SU-DHL-6 (cell line): ENCODE measurements around the gene KLK13.

Experiments
- H2AFZ ChIP-seq: fragments of 200-600 bp; sonication (generic); 2 replicates; pipeline ENCODE4 v1.6.1; 2014; ENCODE audit warnings: low read depth, mild to moderate bottlenecking, moderate library complexity, mixed read lengths, antibody characterized with exemption, low read length; ENCODE audit not compliant: severe bottlenecking
- H3F3A ChIP-seq: fragments of 200-600 bp; shearing (Covaris generic); 2 replicates; pipeline ENCODE4 v1.6.0; 2016; ENCODE audit warnings: antibody characterized with exemption, mild to moderate bottlenecking; ENCODE audit not compliant: insufficient read depth
- H3K27ac ChIP-seq: fragments of 200-600 bp; sonication (generic); 2 replicates; pipeline ENCODE4 v1.5.1; 2016; ENCODE audit warnings: low read depth, mild to moderate bottlenecking, low read length, moderate library complexity, mixed read lengths
- H3K27me3 ChIP-seq: fragments of 200-600 bp; sonication (generic), shearing (Covaris generic); 2 replicates; pipeline ENCODE4 v1.6.0; 2014; ENCODE audit warnings: mild to moderate bottlenecking, low read length
- H3K36me3 ChIP-seq: fragments of 200-600 bp; sonication (generic); 2 replicates; pipeline ENCODE4 v1.6.1; 2014; ENCODE audit warnings: mild to moderate bottlenecking, low read length, mixed read lengths
- H3K4me2 ChIP-seq: fragments of 300-600, 200-600 bp; shearing (Covaris generic), sonication (generic); 2 replicates; pipeline ENCODE4 v1.6.0; 2014; ENCODE audit warnings: low read length, low read depth, mild to moderate bottlenecking; ENCODE audit not compliant: poor library complexity, severe bottlenecking
- H3K4me3 ChIP-seq: fragments of 200-600 bp; sonication (generic); 2 replicates; pipeline ENCODE4 v1.5.1; 2014; ENCODE audit warnings: antibody characterized with exemption, low read length, mild to moderate bottlenecking, mixed read lengths; ENCODE audit not compliant: insufficient read depth, poor library complexity, severe bottlenecking
- H3K79me2 ChIP-seq: fragments of 200-600 bp; sonication (generic); 2 replicates; pipeline ENCODE4 v1.6.1; 2014; ENCODE audit warnings: mild to moderate bottlenecking, low read length, moderate library complexity; ENCODE audit not compliant: insufficient read depth
- H3K9ac ChIP-seq: fragments of 200-600 bp; sonication (generic); 2 replicates; pipeline ENCODE4 v1.7.0; 2014; ENCODE audit warnings: mild to moderate bottlenecking, low read length
- H3K9me2 ChIP-seq: fragments of 200-600 bp; sonication (generic); replicated peaks from 2 replicates; pipeline ENCODE4 v1.6.1; 2014; ENCODE audit warnings: low read length; ENCODE audit not compliant: insufficient read depth
- H3K9me3 ChIP-seq: fragments of 200-600 bp; sonication (generic); 2 replicates; pipeline ENCODE4 v1.6.1; 2014; ENCODE audit warnings: low read length, mixed read lengths; ENCODE audit not compliant: insufficient read depth
- H4K20me1 ChIP-seq: fragments of 200-600 bp; sonication (generic); 2 replicates; pipeline ENCODE4 v1.6.1; 2014; ENCODE audit warnings: low read depth, mild to moderate bottlenecking, antibody characterized with exemption, low read length, moderate library complexity, mixed read lengths
- EZH2phosphoT487 ChIP-seq: fragments of 200-600 bp; sonication (generic), shearing (Covaris generic); conservative IDR thresholded peaks from 2 replicates; pipeline ENCODE4 v1.6.1; 2018; ENCODE audit warnings: mild to moderate bottlenecking, antibody characterized with exemption, low read length, moderate library complexity, mixed read lengths
- TF ChIP-seq, protein P1 (sequence below): fragments of 200-600 bp; sonication (generic); IDR thresholded peaks from one replicate; pipeline ENCODE4 v1.5.1; 2017; ENCODE audit warnings: antibody characterized with exemption, mild to moderate bottlenecking, low read length, moderate library complexity; ENCODE audit not compliant: insufficient read depth, poor library complexity, severe bottlenecking

KLK13 gene

DNA sequence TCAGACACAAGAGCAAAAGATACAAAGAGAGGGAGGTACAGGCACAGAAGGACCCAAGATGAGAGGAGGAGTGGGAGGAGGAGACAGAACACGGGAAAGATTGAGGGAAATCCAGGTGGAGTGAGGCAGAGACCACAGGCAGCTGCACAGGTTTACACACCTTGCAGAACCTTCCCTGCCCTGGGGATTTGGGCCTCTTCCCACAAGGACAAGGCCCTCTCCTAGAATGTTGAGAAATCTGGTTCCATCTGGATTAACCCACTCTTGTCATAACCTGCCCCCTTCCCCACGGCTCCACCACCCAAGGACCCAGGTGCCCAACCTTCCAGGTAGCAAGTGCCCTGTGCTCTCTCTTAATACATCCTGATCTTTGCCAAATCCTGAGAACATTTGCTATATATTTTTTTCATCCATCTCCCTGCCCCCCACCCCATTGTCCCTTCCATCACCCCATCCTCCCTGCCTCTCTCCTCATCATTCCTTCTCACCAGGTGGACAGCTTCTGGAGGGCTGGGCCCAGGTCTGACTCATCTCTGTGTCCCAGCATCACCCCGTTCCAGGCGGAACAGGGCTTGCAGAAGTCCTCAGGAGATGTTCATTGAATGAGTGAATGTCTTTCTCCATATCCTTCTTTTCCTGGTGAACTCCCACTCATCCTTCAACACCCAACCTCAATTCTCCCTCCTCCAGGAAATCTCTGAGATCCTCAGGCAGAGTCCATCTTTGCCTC is 54.7 kb downstream of the KLK13 start:
- no peak overlapping the region for H3K27ac ChIP-seq
- TF ChIP-seq, protein P1, sequence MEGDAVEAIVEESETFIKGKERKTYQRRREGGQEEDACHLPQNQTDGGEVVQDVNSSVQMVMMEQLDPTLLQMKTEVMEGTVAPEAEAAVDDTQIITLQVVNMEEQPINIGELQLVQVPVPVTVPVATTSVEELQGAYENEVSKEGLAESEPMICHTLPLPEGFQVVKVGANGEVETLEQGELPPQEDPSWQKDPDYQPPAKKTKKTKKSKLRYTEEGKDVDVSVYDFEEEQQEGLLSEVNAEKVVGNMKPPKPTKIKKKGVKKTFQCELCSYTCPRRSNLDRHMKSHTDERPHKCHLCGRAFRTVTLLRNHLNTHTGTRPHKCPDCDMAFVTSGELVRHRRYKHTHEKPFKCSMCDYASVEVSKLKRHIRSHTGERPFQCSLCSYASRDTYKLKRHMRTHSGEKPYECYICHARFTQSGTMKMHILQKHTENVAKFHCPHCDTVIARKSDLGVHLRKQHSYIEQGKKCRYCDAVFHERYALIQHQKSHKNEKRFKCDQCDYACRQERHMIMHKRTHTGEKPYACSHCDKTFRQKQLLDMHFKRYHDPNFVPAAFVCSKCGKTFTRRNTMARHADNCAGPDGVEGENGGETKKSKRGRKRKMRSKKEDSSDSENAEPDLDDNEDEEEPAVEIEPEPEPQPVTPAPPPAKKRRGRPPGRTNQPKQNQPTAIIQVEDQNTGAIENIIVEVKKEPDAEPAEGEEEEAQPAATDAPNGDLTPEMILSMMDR, result no peak
- no peak for TF ChIP-seq EZH2phosphoT487
- no peaks in the 10 kb centered on the region for H3K9me3 ChIP-seq
- H3K36me3 ChIP-seq, result no peaks in the 10 kb centered on the region
- no peaks in the 10 kb centered on the region for H3K9me2 ChIP-seq
- H3K27me3 ChIP-seq, result no peaks in the 10 kb centered on the region
- H3K79me2 ChIP-seq, result no peaks in the 10 kb centered on the region
- H3F3A ChIP-seq, result no peaks in the 10 kb centered on the region
- no peak overlapping the region for H2AFZ ChIP-seq
- H3K4me3 ChIP-seq, result no peak overlapping the region
- H4K20me1 ChIP-seq, result no peaks in the 10 kb centered on the region
- H3K4me2 ChIP-seq, result no peak overlapping the region
- H3K9ac ChIP-seq, result no peak overlapping the region

DNA sequence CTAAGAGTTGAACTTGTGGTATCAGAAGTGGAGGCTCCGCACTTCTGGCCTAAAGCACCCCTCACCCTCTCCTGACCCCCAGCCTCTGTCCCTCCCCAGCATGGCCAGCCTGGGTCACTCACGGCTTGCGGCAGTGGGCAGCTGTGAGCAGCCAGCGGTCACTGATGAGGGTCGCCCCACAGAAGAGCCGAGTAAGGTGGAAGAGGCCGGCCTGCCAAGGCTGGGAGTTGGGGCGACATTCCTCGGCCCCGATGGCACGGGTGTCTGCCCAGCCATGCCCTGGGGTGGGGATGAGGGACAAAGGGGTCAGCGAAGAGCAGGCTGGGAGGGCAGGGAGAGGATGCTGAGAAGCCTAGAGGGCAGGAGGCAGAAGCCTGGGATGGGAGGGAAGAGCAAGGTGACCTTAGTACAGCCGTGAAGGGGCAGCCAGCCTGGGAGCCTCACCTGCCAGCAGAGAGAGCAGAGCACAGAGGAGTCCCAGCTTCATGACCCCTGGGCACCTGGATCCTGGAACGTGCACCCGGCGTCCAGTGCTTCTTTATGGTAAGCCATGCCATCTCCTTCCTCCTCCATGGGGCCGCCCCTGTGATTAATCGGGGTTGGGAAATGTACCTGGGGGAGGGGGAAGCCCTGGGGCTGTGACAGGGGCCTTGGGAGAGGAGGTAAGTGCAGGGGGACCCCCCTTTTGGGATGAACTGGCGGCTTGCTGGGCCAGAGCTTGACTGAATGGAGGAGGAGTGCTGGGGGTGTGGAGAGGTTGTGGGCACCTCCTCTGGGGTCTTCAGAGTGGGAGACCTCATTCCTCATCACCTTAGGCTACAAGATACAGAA is 55.6 kb downstream of the KLK13 start:
- no peaks in the 10 kb centered on the region for H3K9me2 ChIP-seq
- TF ChIP-seq, protein P1, result no peak
- no peak for TF ChIP-seq EZH2phosphoT487
- no peaks in the 10 kb centered on the region for H3K79me2 ChIP-seq
- H3K4me3 ChIP-seq, result no peak overlapping the region
- no peaks in the 10 kb centered on the region for H4K20me1 ChIP-seq
- H3K27me3 ChIP-seq, result no peaks in the 10 kb centered on the region
- H3K36me3 ChIP-seq, result no peaks in the 10 kb centered on the region
- no peaks in the 10 kb centered on the region for H3F3A ChIP-seq
- no peak overlapping the region for H3K27ac ChIP-seq
- no peaks in the 10 kb centered on the region for H3K9me3 ChIP-seq
- no peak overlapping the region for H2AFZ ChIP-seq
- H3K9ac ChIP-seq, result no peak overlapping the region
- H3K4me2 ChIP-seq, result no peak overlapping the region

DNA sequence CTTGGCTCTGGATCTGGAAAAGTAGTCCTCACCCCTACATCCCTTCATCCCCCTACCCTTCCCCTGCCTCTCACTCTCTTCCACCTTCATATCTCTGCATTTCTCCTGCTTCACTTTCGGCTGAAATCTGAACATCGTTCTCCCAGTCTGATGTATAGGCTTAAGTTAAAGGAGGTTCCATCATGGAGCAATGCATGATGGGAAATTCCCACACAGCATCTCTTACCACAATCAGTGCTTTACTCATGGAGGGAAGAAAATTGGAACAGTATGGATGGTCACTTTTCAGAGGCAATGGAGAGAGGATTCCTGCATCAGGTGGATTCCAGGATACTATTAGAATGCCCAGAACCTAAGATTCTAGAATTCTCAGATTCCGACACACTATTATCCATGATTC is 57.4 kb downstream of the KLK13 start:
- H3K79me2 ChIP-seq, result no peaks in the 10 kb centered on the region
- H3K4me3 ChIP-seq, result no peak overlapping the region
- no peaks in the 10 kb centered on the region for H3K27me3 ChIP-seq
- no peaks in the 10 kb centered on the region for H3K9me3 ChIP-seq
- no peaks in the 10 kb centered on the region for H3F3A ChIP-seq
- H2AFZ ChIP-seq, result no peak overlapping the region
- no peaks in the 10 kb centered on the region for H3K9me2 ChIP-seq
- TF ChIP-seq EZH2phosphoT487, result no peak
- TF ChIP-seq, protein P1, result no peak
- H3K9ac ChIP-seq, result no peak overlapping the region
- H4K20me1 ChIP-seq, result no peaks in the 10 kb centered on the region
- H3K36me3 ChIP-seq, result no peaks in the 10 kb centered on the region
- no peak overlapping the region for H3K27ac ChIP-seq
- no peak overlapping the region for H3K4me2 ChIP-seq
